ENCODE data around the gene RNF7. TPM values are rescaled to one million over a fixed set of nuclear protein-coding genes. Genes with fewer than 3 reads are reported as not detected.

Gene RNF7
- polyA plus RNA-seq, 1 experiment, result 113 TPM

DNA sequence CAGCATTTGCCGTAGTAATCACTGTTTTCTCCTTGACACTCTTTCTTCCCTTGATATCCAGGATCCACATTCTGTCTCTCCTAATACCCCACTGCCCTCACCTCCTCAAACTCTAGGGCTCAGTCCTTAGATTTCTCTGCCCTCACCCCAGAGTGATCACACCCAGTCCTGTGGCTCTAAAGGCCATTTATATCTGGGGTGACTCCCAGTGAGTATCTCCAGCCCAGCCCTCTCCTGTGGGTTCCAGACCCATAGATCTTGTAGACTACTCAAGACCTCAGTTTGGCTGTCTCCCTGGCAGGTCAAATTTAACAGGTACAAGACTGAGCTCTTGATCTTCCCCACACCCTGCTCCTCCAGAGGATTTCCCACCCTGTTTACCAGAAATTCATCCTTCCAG lies 26.4 kb downstream of the RNF7 start:
- H3K4me3 ChIP-seq (ENCODE audit: low read depth, low read length), result no peak overlapping the region
- ChIA-PET CTCF (no interaction called here), POLR2A (no interaction called here)
- H3K9me3 ChIP-seq (ENCODE audit: control insufficient read depth, insufficient read depth, low read length), result no peaks in the 10 kb centered on the region
- H3K27me3 ChIP-seq (ENCODE audit: control insufficient read depth, insufficient read depth, low read length), result no peaks in the 10 kb centered on the region
- TF ChIP-seq, protein P1, sequence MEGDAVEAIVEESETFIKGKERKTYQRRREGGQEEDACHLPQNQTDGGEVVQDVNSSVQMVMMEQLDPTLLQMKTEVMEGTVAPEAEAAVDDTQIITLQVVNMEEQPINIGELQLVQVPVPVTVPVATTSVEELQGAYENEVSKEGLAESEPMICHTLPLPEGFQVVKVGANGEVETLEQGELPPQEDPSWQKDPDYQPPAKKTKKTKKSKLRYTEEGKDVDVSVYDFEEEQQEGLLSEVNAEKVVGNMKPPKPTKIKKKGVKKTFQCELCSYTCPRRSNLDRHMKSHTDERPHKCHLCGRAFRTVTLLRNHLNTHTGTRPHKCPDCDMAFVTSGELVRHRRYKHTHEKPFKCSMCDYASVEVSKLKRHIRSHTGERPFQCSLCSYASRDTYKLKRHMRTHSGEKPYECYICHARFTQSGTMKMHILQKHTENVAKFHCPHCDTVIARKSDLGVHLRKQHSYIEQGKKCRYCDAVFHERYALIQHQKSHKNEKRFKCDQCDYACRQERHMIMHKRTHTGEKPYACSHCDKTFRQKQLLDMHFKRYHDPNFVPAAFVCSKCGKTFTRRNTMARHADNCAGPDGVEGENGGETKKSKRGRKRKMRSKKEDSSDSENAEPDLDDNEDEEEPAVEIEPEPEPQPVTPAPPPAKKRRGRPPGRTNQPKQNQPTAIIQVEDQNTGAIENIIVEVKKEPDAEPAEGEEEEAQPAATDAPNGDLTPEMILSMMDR (IDR thresholded peaks at IDR 0.05; ENCODE audit: low read depth, low read length), result no peak
- no peak for DNase-seq (ENCODE audit: low read depth, low spot score)
- H3K27ac ChIP-seq (ENCODE audit: low read depth, low read length), result no peak overlapping the region

DNA sequence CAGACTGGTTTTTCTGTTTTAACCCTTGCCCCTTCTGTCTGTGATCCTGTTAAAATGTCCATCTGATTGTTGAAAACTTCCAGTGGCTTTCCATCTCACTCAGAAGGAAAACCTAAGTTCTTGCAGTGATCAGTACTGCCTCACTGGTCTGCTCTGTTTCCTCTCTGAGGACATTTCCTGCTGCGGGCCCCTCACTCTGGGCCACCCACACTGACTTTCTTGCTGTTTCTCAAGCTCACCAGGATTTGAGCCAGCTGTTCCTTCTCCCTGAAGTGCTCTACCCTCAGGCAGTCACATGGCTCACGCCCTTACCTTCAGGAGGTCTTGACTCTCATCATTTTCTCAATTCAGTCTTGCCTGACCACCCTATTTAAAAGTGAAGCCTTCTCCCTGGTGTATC lies 26.9 kb downstream of the RNF7 start:
- no peak for DNase-seq (ENCODE audit: low read depth, low spot score)
- Histone ChIP-seq H3K27me3 (ENCODE audit: control insufficient read depth, insufficient read depth, low read length) (no peaks in the 10 kb centered on the region), H3K9me3 (ENCODE audit: control insufficient read depth, insufficient read depth, low read length) (no peaks in the 10 kb centered on the region), H3K4me3 (ENCODE audit: low read depth, low read length) (no peak overlapping the region), H3K27ac (ENCODE audit: low read depth, low read length) (no peak overlapping the region)
- CTCF ChIA-PET, result no interaction called here
- TF ChIP-seq, protein P1 (IDR thresholded peaks at IDR 0.05; ENCODE audit: low read depth, low read length), result no peak
- POLR2A ChIA-PET, result interaction anchor here (0.6 kb wide), 1 partner anchor 61 kb away, joined by 6 read pairs; no protein-coding TSS in a partner anchor

DNA sequence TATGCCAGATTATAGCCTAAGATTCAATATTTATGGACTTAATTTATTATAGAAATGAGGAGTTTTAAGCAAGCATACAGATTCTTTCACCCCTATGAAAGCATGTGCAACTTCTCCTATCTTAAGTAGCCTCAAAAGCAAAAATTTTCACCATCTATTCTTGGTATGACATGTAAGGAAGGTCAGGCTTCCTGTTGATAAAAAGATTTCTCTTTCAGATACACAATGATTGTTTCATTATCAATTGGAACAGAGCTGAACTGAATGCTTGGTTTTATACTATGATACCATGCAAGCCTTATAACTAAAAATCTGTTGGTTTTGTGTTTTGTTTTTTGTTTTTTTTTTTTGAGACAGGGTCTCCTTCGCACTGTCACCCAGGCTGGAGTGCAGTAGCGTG lies 29.0 kb downstream of the RNF7 start:
- TF ChIP-seq, protein P1 (IDR thresholded peaks at IDR 0.05; ENCODE audit: low read depth, low read length), result no peak
- DNase-seq (ENCODE audit: low read depth, low spot score), result no peak
- Histone ChIP-seq H3K27me3 (ENCODE audit: control insufficient read depth, insufficient read depth, low read length) (no peaks in the 10 kb centered on the region), H3K9me3 (ENCODE audit: control insufficient read depth, insufficient read depth, low read length) (no peaks in the 10 kb centered on the region), H3K4me3 (ENCODE audit: low read depth, low read length) (no peak overlapping the region), H3K27ac (ENCODE audit: low read depth, low read length) (no peak overlapping the region)
- CTCF ChIA-PET, result interaction anchor here (1.8 kb wide), 1 partner anchor 108 kb away, joined by 5 read pairs; no protein-coding TSS in a partner anchor
- POLR2A ChIA-PET, result interaction anchor here (0.7 kb wide), 1 partner anchor 9 kb away, joined by 4 read pairs; no protein-coding TSS in a partner anchor

DNA sequence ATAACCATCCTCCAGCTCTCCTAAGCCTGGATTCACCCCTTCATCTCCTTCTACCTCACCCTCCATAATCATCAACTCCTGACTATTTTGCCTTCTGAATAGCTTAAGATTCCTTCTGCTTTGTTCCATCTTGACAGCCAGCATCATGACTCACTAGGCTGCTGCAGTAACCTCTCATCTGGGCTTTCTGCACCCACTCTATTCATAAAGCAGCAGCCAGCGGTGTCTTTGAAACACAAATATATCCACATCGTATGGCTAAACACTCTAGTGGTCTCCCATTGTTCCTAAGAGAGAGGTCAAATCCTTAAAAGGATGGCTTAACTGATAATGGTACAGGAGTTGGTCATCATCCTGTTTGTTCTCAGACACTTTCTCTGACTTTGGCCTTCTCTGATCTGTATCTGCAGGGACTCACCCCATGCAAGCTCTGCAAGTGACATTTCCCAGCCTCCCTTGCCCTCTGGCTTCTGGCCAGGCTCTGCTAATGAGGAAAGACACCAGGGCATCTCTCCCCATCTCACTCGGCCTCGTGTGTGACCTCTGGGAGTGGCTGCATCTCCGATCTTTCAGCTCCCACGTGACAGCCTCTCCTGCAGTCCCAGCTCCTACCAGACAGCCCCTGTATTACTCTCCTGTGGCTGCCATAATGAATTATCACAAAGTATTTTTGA lies 31.3 kb downstream of the RNF7 start:
- Histone ChIP-seq H3K27me3 (ENCODE audit: control insufficient read depth, insufficient read depth, low read length) (no peaks in the 10 kb centered on the region), H3K9me3 (ENCODE audit: control insufficient read depth, insufficient read depth, low read length) (no peaks in the 10 kb centered on the region), H3K27ac (ENCODE audit: low read depth, low read length) (no peak overlapping the region), H3K4me3 (ENCODE audit: low read depth, low read length) (no peak overlapping the region)
- CTCF ChIA-PET, result no interaction called here
- POLR2A ChIA-PET, result no interaction called here
- DNase-seq (ENCODE audit: low read depth, low spot score), result no peak
- TF ChIP-seq, protein P1 (IDR thresholded peaks at IDR 0.05; ENCODE audit: low read depth, low read length), result no peak

DNA sequence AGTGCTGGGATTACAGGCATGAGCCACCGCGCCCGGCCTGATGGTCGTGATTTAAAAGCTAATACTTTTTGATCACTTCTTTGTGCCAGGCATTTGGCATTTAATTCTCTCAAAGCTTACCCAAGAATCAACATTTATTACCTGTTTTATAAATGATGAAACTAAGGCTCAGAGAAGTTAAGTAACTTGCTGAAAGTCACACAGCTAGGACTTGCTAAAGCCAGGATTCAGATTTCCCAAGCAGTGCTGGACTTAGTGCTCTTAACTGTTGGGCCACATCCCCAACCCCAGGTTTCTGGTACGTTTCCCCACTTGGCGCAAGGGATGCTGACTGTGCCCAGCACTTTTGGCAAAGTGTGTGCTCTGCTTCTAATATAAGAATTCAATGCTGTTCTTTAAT lies 35.6 kb downstream of the RNF7 start:
- TF ChIP-seq, protein P1 (IDR thresholded peaks at IDR 0.05; ENCODE audit: low read depth, low read length), result no peak
- CTCF ChIA-PET, result no interaction called here
- Histone ChIP-seq H3K9me3 (ENCODE audit: control insufficient read depth, insufficient read depth, low read length) (no peaks in the 10 kb centered on the region), H3K27me3 (ENCODE audit: control insufficient read depth, insufficient read depth, low read length) (no peaks in the 10 kb centered on the region), H3K27ac (ENCODE audit: low read depth, low read length) (no peak overlapping the region), H3K4me3 (ENCODE audit: low read depth, low read length) (no peak overlapping the region)
- POLR2A ChIA-PET, result no interaction called here
- DNase-seq (ENCODE audit: low read depth, low spot score), result no peak
